Activated naive CD8-positive, alpha-beta T cell (primary cell): ENCODE data around the gene CRYL1.

Experiments
- H3K27ac Mint-ChIP-seq: one replicate; pipeline ENCODE4 v1.8.0; 2021; ENCODE audit warnings: mixed read lengths
- H3K27me3 Mint-ChIP-seq: one replicate; pipeline ENCODE4 v1.8.0; 2021; ENCODE audit warnings: mixed read lengths
- H3K36me3 Mint-ChIP-seq: one replicate; pipeline ENCODE4 v1.8.0; 2021; ENCODE audit warnings: mixed read lengths
- H3K4me1 Mint-ChIP-seq: one replicate; pipeline ENCODE4 v1.8.0; 2021; ENCODE audit warnings: low read depth, mixed read lengths
- H3K4me3 Mint-ChIP-seq: one replicate; pipeline ENCODE4 v1.8.0; 2021; ENCODE audit warnings: mild to moderate bottlenecking, mixed read lengths
- H3K9me3 Mint-ChIP-seq: one replicate; pipeline ENCODE4 v1.8.0; 2021; ENCODE audit warnings: low read depth, mixed read lengths

CRYL1 gene

GRCh38 chr13:20390526-20391175 lies 135.0 kb downstream of the CRYL1 start:
- H3K27me3 Mint-ChIP-seq, result no peaks in the 10 kb centered on the region
- no peak overlapping the region for H3K4me3 Mint-ChIP-seq
- no peaks in the 10 kb centered on the region for H3K36me3 Mint-ChIP-seq

GRCh38 chr13:20389696-20390525 lies 135.7 kb downstream of the CRYL1 start:
- Mint-ChIP-seq H3K36me3 (no peaks in the 10 kb centered on the region), H3K9me3 (no peaks in the 10 kb centered on the region), H3K4me3 (no peak overlapping the region), H3K27me3 (no peaks in the 10 kb centered on the region), H3K4me1 (peaks cover 6% of the 10 kb centered on the region), H3K27ac (no peak overlapping the region)

More at GRCh38 chr13:20390526-20391175, 135.0 kb downstream of the CRYL1 start:
- Mint-ChIP-seq H3K4me1 (peaks cover 6% of the 10 kb centered on the region), H3K27ac (peak overlapping the region; percentile 31), H3K9me3 (no peaks in the 10 kb centered on the region)

DNA sequence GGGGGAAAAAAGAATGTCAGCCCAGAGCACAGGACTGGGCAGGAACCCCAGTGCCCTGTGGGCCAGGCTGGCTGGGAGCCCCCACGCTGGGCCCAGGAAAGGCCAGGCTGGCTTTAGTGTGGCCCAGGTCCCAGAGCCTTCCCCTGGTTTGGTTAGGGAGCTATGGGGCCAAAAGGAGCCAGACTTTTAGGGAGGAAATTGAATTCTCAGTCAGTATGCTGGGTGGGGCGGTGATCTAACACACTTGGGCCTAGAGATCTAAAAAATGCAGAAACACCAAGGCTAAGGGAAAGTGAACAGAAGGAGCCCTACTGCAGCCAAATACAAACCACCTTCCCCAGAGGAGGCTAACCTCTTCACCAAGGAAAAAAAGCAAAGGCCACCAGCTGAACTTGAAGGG lies 137.5 kb downstream of the CRYL1 start:
- Mint-ChIP-seq H3K27ac (no peak overlapping the region), H3K27me3 (no peaks in the 10 kb centered on the region), H3K36me3 (no peaks in the 10 kb centered on the region), H3K4me3 (no peak overlapping the region), H3K4me1 (peaks cover 6% of the 10 kb centered on the region), H3K9me3 (no peaks in the 10 kb centered on the region)

GRCh38 chr13:20387441-20387971 lies 138.2 kb downstream of the CRYL1 start:
- Mint-ChIP-seq H3K36me3 (no peaks in the 10 kb centered on the region), H3K4me1 (peaks cover 6% of the 10 kb centered on the region), H3K27me3 (no peaks in the 10 kb centered on the region), H3K9me3 (no peaks in the 10 kb centered on the region), H3K27ac (no peak overlapping the region), H3K4me3 (no peak overlapping the region)

DNA sequence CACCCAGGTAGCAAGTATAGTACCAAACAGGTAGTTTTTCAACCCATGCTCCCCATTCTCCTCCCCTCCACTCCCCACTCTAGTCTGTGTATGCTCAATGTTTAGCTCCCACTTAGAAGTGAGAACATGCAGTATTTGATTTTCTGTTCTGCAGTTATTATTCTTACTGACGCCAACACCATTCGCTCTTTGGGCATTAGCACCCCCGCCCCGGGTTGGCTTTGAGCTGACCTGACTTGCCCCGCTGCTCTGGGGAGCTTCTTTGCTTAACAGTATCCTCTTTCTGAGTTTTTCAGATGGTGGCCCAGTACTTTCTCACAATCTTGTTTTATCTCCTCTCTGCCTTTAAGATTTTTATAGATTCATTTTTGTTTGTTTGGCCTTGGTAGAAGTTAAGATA lies 138.7 kb downstream of the CRYL1 start:
- H3K4me3 Mint-ChIP-seq, result no peak overlapping the region
- H3K9me3 Mint-ChIP-seq, result no peaks in the 10 kb centered on the region
- no peak overlapping the region for H3K27ac Mint-ChIP-seq
- H3K4me1 Mint-ChIP-seq, result peaks cover 6% of the 10 kb centered on the region
- no peaks in the 10 kb centered on the region for H3K27me3 Mint-ChIP-seq
- H3K36me3 Mint-ChIP-seq, result no peaks in the 10 kb centered on the region

DNA sequence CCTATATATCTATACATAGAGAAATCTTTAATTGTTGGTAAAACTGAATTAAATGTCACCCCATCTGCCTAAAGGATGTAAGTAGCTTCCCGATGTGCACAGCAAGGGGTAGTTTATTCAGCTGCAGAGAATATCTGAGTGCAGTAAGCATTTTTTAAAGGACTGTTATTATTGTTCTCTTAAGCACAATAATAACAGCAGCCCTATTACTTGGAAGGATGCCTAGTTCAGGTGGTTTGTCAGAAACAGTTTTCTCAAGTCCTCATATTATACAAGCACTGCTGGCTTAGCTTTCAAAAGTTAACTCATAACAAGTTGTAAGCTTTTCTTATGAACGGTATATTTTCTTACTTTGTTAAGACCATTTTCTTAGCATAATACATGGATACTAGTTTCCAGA lies 142.6 kb downstream of the CRYL1 start:
- H3K27ac Mint-ChIP-seq, result no peak overlapping the region
- H3K9me3 Mint-ChIP-seq, result no peaks in the 10 kb centered on the region
- H3K27me3 Mint-ChIP-seq, result no peaks in the 10 kb centered on the region
- no peaks in the 10 kb centered on the region for H3K36me3 Mint-ChIP-seq
- H3K4me1 Mint-ChIP-seq, result peaks cover 6% of the 10 kb centered on the region
- H3K4me3 Mint-ChIP-seq, result no peak overlapping the region

DNA sequence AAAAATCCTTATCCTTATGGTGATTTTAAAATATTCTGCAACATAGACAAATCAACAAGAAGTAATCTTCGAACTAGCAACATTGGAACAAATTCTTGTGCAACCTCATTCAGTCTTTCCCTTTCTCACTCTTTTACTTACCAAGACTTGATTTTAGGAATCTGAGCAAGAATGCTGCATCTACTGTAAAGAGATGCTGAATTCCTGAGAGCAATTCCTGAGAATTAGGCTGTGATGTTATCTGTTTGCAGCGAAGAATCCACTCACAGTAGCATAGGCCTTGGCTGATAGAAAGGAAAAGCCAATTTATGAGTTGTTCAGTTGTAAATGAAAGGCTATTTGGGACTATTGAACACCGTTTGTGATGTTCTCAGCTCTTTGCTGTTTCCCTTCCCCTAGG lies 144.3 kb downstream of the CRYL1 start:
- no peak overlapping the region for H3K27ac Mint-ChIP-seq
- no peaks in the 10 kb centered on the region for H3K9me3 Mint-ChIP-seq
- no peaks in the 10 kb centered on the region for H3K4me1 Mint-ChIP-seq
- no peaks in the 10 kb centered on the region for H3K27me3 Mint-ChIP-seq
- no peak overlapping the region for H3K4me3 Mint-ChIP-seq
- H3K36me3 Mint-ChIP-seq, result no peaks in the 10 kb centered on the region

DNA sequence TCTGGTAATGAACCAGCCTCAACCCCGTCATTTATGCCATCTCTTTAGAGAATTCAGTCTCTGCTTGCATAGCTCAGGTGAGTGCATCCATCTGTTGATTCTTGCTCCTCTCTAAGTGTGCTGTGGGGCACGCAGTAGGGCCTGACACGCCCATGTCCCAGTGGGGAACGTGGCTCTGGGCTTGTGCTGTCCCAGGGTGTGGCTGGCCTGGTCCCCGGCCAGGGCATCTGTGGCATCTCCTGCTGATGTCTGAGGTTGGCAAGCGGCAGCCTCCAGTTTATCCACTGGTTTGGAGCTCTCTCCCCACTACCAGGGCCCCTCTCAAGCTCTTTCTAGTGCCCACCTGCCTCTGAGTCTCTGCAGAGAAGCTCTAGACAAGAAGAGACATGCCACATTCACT lies 146.9 kb downstream of the CRYL1 start:
- H3K9me3 Mint-ChIP-seq, result no peaks in the 10 kb centered on the region
- H3K4me1 Mint-ChIP-seq, result no peaks in the 10 kb centered on the region
- no peaks in the 10 kb centered on the region for H3K36me3 Mint-ChIP-seq
- no peaks in the 10 kb centered on the region for H3K27me3 Mint-ChIP-seq
- H3K4me3 Mint-ChIP-seq, result no peak overlapping the region
- H3K27ac Mint-ChIP-seq, result no peak overlapping the region

GRCh38 chr13:20377720-20378119 lies 147.9 kb downstream of the CRYL1 start:
- Mint-ChIP-seq H3K36me3 (no peaks in the 10 kb centered on the region), H3K4me1 (no peaks in the 10 kb centered on the region), H3K9me3 (no peaks in the 10 kb centered on the region), H3K27ac (no peak overlapping the region), H3K27me3 (no peaks in the 10 kb centered on the region), H3K4me3 (no peak overlapping the region)

- no peaks in the 10 kb centered on the region for H3K36me3 Mint-ChIP-seq
- H3K27ac Mint-ChIP-seq, result no peak overlapping the region
- H3K4me1 Mint-ChIP-seq, result no peaks in the 10 kb centered on the region
- no peaks in the 10 kb centered on the region for H3K27me3 Mint-ChIP-seq
- no peaks in the 10 kb centered on the region for H3K9me3 Mint-ChIP-seq
- H3K4me3 Mint-ChIP-seq, result no peak overlapping the region
Measured at GRCh38 chr13:20375871-20376270, 149.8 kb downstream of the CRYL1 start.

DNA sequence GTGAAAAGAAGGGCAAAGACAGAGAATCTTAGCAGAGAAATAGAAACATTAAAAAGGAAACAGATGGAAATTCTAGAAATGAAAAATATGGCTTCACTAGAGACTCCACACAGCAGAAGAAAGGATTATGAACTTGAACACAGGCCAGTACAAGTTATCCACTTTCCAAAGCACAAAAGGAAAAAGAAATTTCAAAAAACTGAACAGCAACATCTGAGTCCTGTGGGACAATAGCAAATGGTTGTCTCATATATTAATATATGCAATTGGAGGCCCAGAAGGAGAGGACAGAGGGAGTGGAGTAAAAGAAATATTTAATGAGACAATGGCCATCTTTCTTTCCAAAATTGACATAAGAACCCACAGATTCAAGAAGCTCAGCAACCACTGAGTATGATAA lies 151.8 kb downstream of the CRYL1 start:
- Mint-ChIP-seq H3K27ac (no peak overlapping the region), H3K36me3 (no peaks in the 10 kb centered on the region)

GRCh38 chr13:20371825-20372224 lies 153.8 kb downstream of the CRYL1 start:
- no peaks in the 10 kb centered on the region for H3K4me1 Mint-ChIP-seq
- no peak overlapping the region for H3K4me3 Mint-ChIP-seq
- no peak overlapping the region for H3K27ac Mint-ChIP-seq
- H3K9me3 Mint-ChIP-seq, result no peaks in the 10 kb centered on the region
- H3K36me3 Mint-ChIP-seq, result no peaks in the 10 kb centered on the region
- peaks cover 3% of the 10 kb centered on the region for H3K27me3 Mint-ChIP-seq

More for the DNA sequence above, 151.8 kb downstream of the CRYL1 start:
- no peaks in the 10 kb centered on the region for H3K9me3 Mint-ChIP-seq
- no peaks in the 10 kb centered on the region for H3K4me1 Mint-ChIP-seq
- peaks cover under 1% of the 10 kb centered on the region for H3K27me3 Mint-ChIP-seq
- no peak overlapping the region for H3K4me3 Mint-ChIP-seq

GRCh38 chr13:20370815-20371421 lies 154.7 kb downstream of the CRYL1 start:
- no peaks in the 10 kb centered on the region for H3K4me1 Mint-ChIP-seq
- H3K9me3 Mint-ChIP-seq, result no peaks in the 10 kb centered on the region
- no peaks in the 10 kb centered on the region for H3K36me3 Mint-ChIP-seq
- H3K27ac Mint-ChIP-seq, result no peak overlapping the region
- no peak overlapping the region for H3K4me3 Mint-ChIP-seq
- H3K27me3 Mint-ChIP-seq, result peaks cover 3% of the 10 kb centered on the region

DNA sequence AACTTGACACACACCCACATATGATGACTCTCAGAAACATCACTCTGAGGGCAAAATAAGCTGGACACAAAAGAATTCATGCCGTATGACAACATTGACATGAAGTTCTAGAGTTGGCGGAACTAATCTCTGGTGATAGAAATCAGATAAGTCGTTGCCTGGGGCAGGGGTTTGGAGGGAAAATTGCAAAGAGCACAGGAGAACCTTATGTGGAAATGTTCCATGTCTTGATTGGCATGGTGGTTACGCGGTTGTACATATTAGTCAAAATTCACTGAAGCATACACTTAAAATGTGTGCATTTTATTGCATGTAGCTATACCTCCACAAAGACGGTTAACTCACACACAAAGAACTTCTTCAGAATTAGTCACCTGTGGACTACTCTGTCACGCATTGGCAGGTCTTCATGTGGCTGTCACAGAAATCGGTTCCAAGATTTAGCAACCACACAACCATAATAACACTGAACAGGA lies 155.7 kb downstream of the CRYL1 start:
- H3K27me3 Mint-ChIP-seq, result peaks cover 3% of the 10 kb centered on the region
- no peak overlapping the region for H3K4me3 Mint-ChIP-seq
- no peaks in the 10 kb centered on the region for H3K36me3 Mint-ChIP-seq
- no peak overlapping the region for H3K27ac Mint-ChIP-seq
- H3K4me1 Mint-ChIP-seq, result no peaks in the 10 kb centered on the region
- no peaks in the 10 kb centered on the region for H3K9me3 Mint-ChIP-seq

DNA sequence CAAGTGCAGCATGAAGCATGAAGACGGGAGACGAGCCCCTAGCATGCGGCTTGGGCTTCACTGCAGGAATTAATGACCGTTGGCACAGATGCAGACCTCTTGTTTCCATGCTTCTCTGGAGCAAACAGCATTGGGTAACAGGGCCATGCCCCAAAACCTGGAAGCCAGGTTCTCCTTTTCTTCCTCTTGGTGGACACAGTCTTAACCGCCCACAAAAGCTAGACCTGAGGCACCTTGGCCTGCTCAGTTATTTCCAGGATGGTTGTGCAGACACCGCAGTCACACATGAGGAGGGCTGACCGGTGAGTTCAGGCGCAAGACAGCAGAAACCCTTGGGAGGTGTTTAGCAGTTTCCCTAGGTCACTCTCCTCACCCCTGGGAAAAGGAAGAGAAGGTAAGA lies 159.6 kb downstream of the CRYL1 start:
- H3K36me3 Mint-ChIP-seq, result no peaks in the 10 kb centered on the region
- no peak overlapping the region for H3K27ac Mint-ChIP-seq
- H3K27me3 Mint-ChIP-seq, result peaks cover 3% of the 10 kb centered on the region
- H3K4me1 Mint-ChIP-seq, result no peaks in the 10 kb centered on the region
- H3K9me3 Mint-ChIP-seq, result no peaks in the 10 kb centered on the region
- H3K4me3 Mint-ChIP-seq, result no peak overlapping the region
